Small intestine (tissue), 7 donors: ENCODE data around the gene DCC. TPM values are rescaled to one million over a fixed set of nuclear protein-coding genes. Genes with fewer than 3 reads are reported as not detected.

ENCODE experiments used
- DNase-seq, 2 donors: peaks; one replicate each; pipeline versions ENCODE4 v3.0.0 to v3.0.0-alpha.2; 2013
- FAIRE-seq: peaks from 2 replicates; lab custom pipeline; 2012; peaks lifted over from hg19 to GRCh38; lab: Jason Lieb, UNC
- H3K27ac ChIP-seq, 3 donors: one replicate each; pipeline ENCODE4 v1.5.1; 2013; ENCODE audit warnings: low read length in 2 of 3, mild to moderate bottlenecking in 2 of 3, control low read depth in 1 of 3, inconsistent platforms in 1 of 3, low read depth in 1 of 3, moderate library complexity in 1 of 3
- H3K27me3 ChIP-seq, 3 donors: one replicate each; pipeline ENCODE4 v1.6.1; 2013; ENCODE audit warnings: low read length in 3 of 3, inconsistent platforms in 1 of 3; ENCODE audit not compliant: control insufficient read depth in 3 of 3, insufficient read depth in 3 of 3
- H3K36me3 ChIP-seq, 3 donors: one replicate each; pipeline ENCODE4 v1.6.1; 2013; ENCODE audit warnings: low read length in 3 of 3, inconsistent platforms in 1 of 3, low read depth in 1 of 3, mild to moderate bottlenecking in 1 of 3, moderate library complexity in 1 of 3; ENCODE audit not compliant: control insufficient read depth in 3 of 3, insufficient read depth in 2 of 3
- H3K4me1 ChIP-seq, 3 donors: one replicate each; pipeline ENCODE4 v1.6.1; 2013; ENCODE audit warnings: low read length in 2 of 3, inconsistent platforms in 1 of 3, low read depth in 1 of 3, mild to moderate bottlenecking in 1 of 3, moderate library complexity in 1 of 3; ENCODE audit not compliant: control insufficient read depth in 3 of 3, insufficient read depth in 2 of 3
- H3K4me3 ChIP-seq, 3 donors: one replicate each; pipeline ENCODE4 v1.5.1; 2013; ENCODE audit warnings: low read length in 3 of 3, control low read depth in 1 of 3, inconsistent platforms in 1 of 3, low read depth in 1 of 3, mild to moderate bottlenecking in 1 of 3, moderate library complexity in 1 of 3
- H3K9me3 ChIP-seq, 2 donors: one replicate each; pipeline ENCODE4 v1.6.1; 2013; ENCODE audit warnings: low read depth in 1 of 2, low read length in 1 of 2; ENCODE audit not compliant: control insufficient read depth in 2 of 2, insufficient read depth in 1 of 2
- WGBS, 3 donors: extraction: QIAGEN DNeasy Blood & Tissue Kit; methylation state at CpG; one replicate each; pipeline ENCODE4 v1.1.7; 2013; 5-methylcytosine and 5-hydroxymethylcytosine counted together
- polyA plus RNA-seq, 4 donors: library from polyadenylated mRNA; stranded (reverse) in 3 of 4; unstranded in 1 of 4; fragments of 200-250 nt in 3 of 4; fragments of 120-200 nt in 1 of 4; gene quantifications; one replicate each; pipeline versions ENCODE4 v1.2.1 to v1.2.3, GENCODE V29; 2013
- donor health status: healthy with polysubstance abuse.
- donor health status: control.
- donor health status: control.
- donor health status: Bipolar disorder and iron deficiency.
- donor health status: healthy.

DCC gene
- polyA plus RNA-seq, 4 donors: 0.03 to 0.30 TPM; not detected in 2

GRCh38 chr18:52813635-52814416 is 473.8 kb downstream of the DCC start:
- Histone ChIP-seq H3K4me1 (peaks cover 0 to 14% (median 0%) of the 10 kb centered on the region in 3 donors), H3K36me3 (no peaks in the 10 kb centered on the region), H3K27me3 (no peaks in the 10 kb centered on the region), H3K27ac (no peak overlapping the region), H3K4me3 (no peak overlapping the region), H3K9me3 (peaks cover 0 to 4% of the 10 kb centered on the region in 2 donors)
- peak in 1 of 2 donors; percentile 2 for DNase-seq
- WGBS, 3 donors: 13 to 57% (median 15%) methylated on average over 1 of the region's 1 CpG
- no peak for FAIRE-seq

- H3K36me3 ChIP-seq: no peaks in the 10 kb centered on the region
- H3K4me3 ChIP-seq: no peak overlapping the region
- FAIRE-seq (no peak), DNase-seq (peak in 1 of 2 donors; percentile 49)
- peaks cover 0 to 3% of the 10 kb centered on the region in 2 donors for H3K9me3 ChIP-seq
- 6 to 41% (median 28%) methylated on average over 2 of the region's 2 CpGs for WGBS, 3 donors
- H3K27ac ChIP-seq: peak overlapping the region in 1 of 3 donors; percentile 12
- no peaks in the 10 kb centered on the region for H3K27me3 ChIP-seq
- H3K4me1 ChIP-seq: peaks cover 0 to 14% (median 0%) of the 10 kb centered on the region in 3 donors
These were observed 475.7 kb downstream of the DCC start for GRCh38 chr18:52815651-52816050.

DNA sequence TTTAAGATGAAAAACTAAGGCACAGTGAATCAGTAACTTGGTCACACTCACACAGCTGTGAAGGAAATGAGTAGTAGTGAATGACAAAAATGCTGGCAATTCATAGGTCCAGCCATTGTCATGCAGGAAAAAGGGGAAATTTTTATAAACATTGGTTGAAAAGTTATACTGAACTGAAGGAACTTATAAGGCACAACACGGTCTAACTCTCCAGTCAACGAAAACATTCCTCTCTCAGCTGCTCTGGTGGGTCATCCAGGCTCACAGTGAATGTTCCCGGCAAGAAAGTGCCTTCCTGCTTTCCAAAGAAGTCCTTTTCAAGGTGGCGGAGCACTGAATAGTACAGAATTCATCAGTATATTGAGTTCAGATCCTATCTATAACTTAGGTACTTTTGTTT is 476.1 kb downstream of the DCC start:
- peaks cover 0 to 14% (median 0%) of the 10 kb centered on the region in 3 donors for H3K4me1 ChIP-seq
- H3K9me3 ChIP-seq: peaks cover 0 to 3% of the 10 kb centered on the region in 2 donors
- 51 to 64% (median 57%) methylated on average over 4 of the region's 4 CpGs for WGBS, 3 donors
- H3K4me3 ChIP-seq: no peak overlapping the region
- DNase-seq (no peak), FAIRE-seq (no peak)
- no peaks in the 10 kb centered on the region for H3K36me3 ChIP-seq
- no peak overlapping the region for H3K27ac ChIP-seq
- H3K27me3 ChIP-seq: no peaks in the 10 kb centered on the region

GRCh38 chr18:52822160-52822559 is 482.2 kb downstream of the DCC start:
- peak in 1 of 2 donors; percentile 4 for DNase-seq
- WGBS, 3 donors: 83 to 92% (median 92%) methylated on average over 1 of the region's 1 CpG

GRCh38 chr18:52824126-52824525 is 484.1 kb downstream of the DCC start:
- DNase-seq (no peak), FAIRE-seq (no peak)
- Histone ChIP-seq H3K9me3 (peaks cover 0 to 3% of the 10 kb centered on the region in 2 donors), H3K27ac (no peak overlapping the region), H3K4me1 (peaks cover 0 to 5% (median 0%) of the 10 kb centered on the region in 3 donors), H3K4me3 (no peak overlapping the region), H3K27me3 (no peaks in the 10 kb centered on the region), H3K36me3 (no peaks in the 10 kb centered on the region)
- 57 to 81% (median 68%) methylated on average over 3 of the region's 3 CpGs for WGBS, 3 donors

More at GRCh38 chr18:52822160-52822559, 482.2 kb downstream of the DCC start:
- H3K4me3 ChIP-seq: no peak overlapping the region
- no peak for FAIRE-seq
- no peaks in the 10 kb centered on the region for H3K27me3 ChIP-seq
- H3K27ac ChIP-seq: no peak overlapping the region
- peaks cover 0 to 3% of the 10 kb centered on the region in 2 donors for H3K9me3 ChIP-seq
- no peaks in the 10 kb centered on the region for H3K36me3 ChIP-seq
- peaks cover 0 to 5% (median 0%) of the 10 kb centered on the region in 3 donors for H3K4me1 ChIP-seq

- WGBS, 3 donors: 75 to 84% (median 78%) methylated on average over 3 of the region's 3 CpGs
- Histone ChIP-seq H3K27ac (no peak overlapping the region), H3K9me3 (no peaks in the 10 kb centered on the region), H3K36me3 (no peaks in the 10 kb centered on the region), H3K4me1 (peaks cover 0 to 5% (median 0%) of the 10 kb centered on the region in 3 donors), H3K4me3 (no peak overlapping the region), H3K27me3 (no peaks in the 10 kb centered on the region)
- DNase-seq: no peak
- no peak for FAIRE-seq
These were observed 487.0 kb downstream of the DCC start for GRCh38 chr18:52826994-52827393.

- H3K4me1 ChIP-seq: no peaks in the 10 kb centered on the region
- H3K9me3 ChIP-seq: no peaks in the 10 kb centered on the region
- no peak overlapping the region for H3K27ac ChIP-seq
- no peak for FAIRE-seq
- DNase-seq: no peak
- no peaks in the 10 kb centered on the region for H3K36me3 ChIP-seq
- H3K27me3 ChIP-seq: no peaks in the 10 kb centered on the region
- no peak overlapping the region for H3K4me3 ChIP-seq
These were observed 489.3 kb downstream of the DCC start for GRCh38 chr18:52829320-52829719.

DNA sequence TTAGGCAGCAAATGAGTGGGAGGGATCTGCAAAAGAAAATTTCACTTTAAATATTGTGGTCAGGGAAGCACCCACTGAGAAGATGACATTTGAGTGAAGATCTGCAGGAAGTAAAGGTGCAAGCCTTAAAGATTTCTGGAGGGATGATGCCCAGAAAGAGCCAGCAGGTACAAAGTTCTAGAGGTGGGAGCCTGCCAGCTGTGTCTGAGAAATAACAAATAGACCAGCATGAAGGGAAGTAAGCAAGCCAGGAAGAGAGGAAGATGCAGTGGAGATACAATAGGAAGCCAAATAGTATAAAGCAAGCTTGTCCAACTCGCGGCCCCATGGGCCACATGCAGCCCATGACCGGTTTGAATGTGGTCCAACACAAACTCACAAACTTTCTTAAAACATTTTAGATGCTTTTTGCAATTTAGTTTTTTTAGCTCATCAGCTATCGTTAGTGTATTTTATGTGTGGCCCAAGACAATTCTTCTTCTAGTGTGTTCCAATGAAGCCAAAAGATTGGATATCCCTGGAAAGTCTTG is 489.9 kb downstream of the DCC start:
- no peaks in the 10 kb centered on the region for H3K27me3 ChIP-seq
- FAIRE-seq: no peak

More for the DNA sequence above, 489.9 kb downstream of the DCC start:
- Histone ChIP-seq H3K9me3 (no peaks in the 10 kb centered on the region), H3K4me3 (no peak overlapping the region), H3K4me1 (no peaks in the 10 kb centered on the region), H3K27ac (no peak overlapping the region), H3K36me3 (no peaks in the 10 kb centered on the region)
- no peak for DNase-seq
- WGBS, 3 donors: 82 to 91% (median 85%) methylated on average over 4 of the region's 4 CpGs
